Large intestine (tissue), 12 donors: Measurements from ENCODE around the gene TRIM34. TPM values are rescaled to one million over a fixed set of nuclear protein-coding genes. Genes with fewer than 3 reads are reported as not detected.
"Not testable (repeated sequence)": the region's sequence is repeated elsewhere in the genome, so short reads cannot be mapped to it uniquely, and the experiment has no call there.

Experiments used
- DNase-seq, 2 donors: peaks; one replicate each; pipeline versions ENCODE4 v3.0.0 to v3.0.0-alpha.2; 2013
- H3K27ac ChIP-seq: one replicate; pipeline ENCODE4 v1.5.1; 2013; ENCODE audit warnings: low read length
- H3K27me3 ChIP-seq: 2 replicates; pipeline ENCODE4 v1.6.1; 2013; ENCODE audit warnings: low read length; ENCODE audit not compliant: control insufficient read depth, insufficient read depth
- H3K36me3 ChIP-seq: 2 replicates; pipeline ENCODE4 v1.6.1; 2013; ENCODE audit warnings: low read length; ENCODE audit not compliant: control insufficient read depth, insufficient read depth
- H3K4me1 ChIP-seq: one replicate; pipeline ENCODE4 v1.6.1; 2013; ENCODE audit warnings: low read length; ENCODE audit not compliant: control insufficient read depth, insufficient read depth
- H3K4me3 ChIP-seq: one replicate; pipeline ENCODE4 v1.5.1; 2013; ENCODE audit warnings: low read length
- H3K9me3 ChIP-seq: one replicate; pipeline ENCODE4 v1.6.1; 2013; ENCODE audit warnings: mild to moderate bottlenecking, low read depth, low read length, moderate library complexity; ENCODE audit not compliant: control insufficient read depth
- WGBS: methylation state at CpG from one replicate; pipeline ENCODE4 v1.1.5; 2013; ENCODE audit warnings: low lambda C conversion rate; ENCODE audit not compliant: insufficient coverage; 5-methylcytosine and 5-hydroxymethylcytosine counted together
- long read RNA-seq, 11 donors: transcript quantifications; one replicate each; lab custom pipeline, GENCODE V29; 2026
- polyA plus RNA-seq: library from polyadenylated mRNA; unstranded; fragments of 120-200 nt; gene quantifications from one replicate; pipeline ENCODE4 v1.2.1, GENCODE V29; 2013

Gene TRIM34
- 11.6 TPM for polyA plus RNA-seq
- long read RNA-seq, donor 1, partial matches to known transcripts = 0 of 2 reads
- long read RNA-seq, donor 1, other reads (novel, unspliced or antisense) = 0 of 2 reads
- long read RNA-seq, donor 2, partial matches to known transcripts = 0 of 2 reads
- long read RNA-seq, donor 2, other reads (novel, unspliced or antisense) = 0 of 2 reads
- long read RNA-seq, donor 3 = 0 reads
- long read RNA-seq, donor 4 = 0 reads
- long read RNA-seq, donor 5, partial matches to known transcripts = 0 of 1 reads
- long read RNA-seq, donor 5, other reads (novel, unspliced or antisense) = 0 of 1 reads
- long read RNA-seq, donor 6 = 0 reads
- long read RNA-seq, donor 7 = 0 reads
- long read RNA-seq, donor 8 = 0 reads
- long read RNA-seq, donor 9, partial matches to known transcripts = 0 of 1 reads
- long read RNA-seq, donor 9, other reads (novel, unspliced or antisense) = 0 of 1 reads
- long read RNA-seq, donor 10, partial matches to known transcripts = 0 of 1 reads
- long read RNA-seq, donor 10, other reads (novel, unspliced or antisense) = 0 of 1 reads
- long read RNA-seq, donor 11, partial matches to known transcripts = 0 of 2 reads
- long read RNA-seq, donor 11, other reads (novel, unspliced or antisense) = 0 of 2 reads

- Histone ChIP-seq H3K4me1 (peaks cover 15% of the 10 kb centered on the region), H3K36me3 (no peaks in the 10 kb centered on the region), H3K27me3 (no peaks in the 10 kb centered on the region), H3K27ac (peak within 1 kb of the TSS; percentile 53), H3K4me3 (peak within 1 kb of the TSS; percentile 46), H3K9me3 (no peaks in the 10 kb centered on the region)
- no CpG with 5 or more reads among the region's 7 CpGs for WGBS
- peak; percentile 70 to 91 for DNase-seq
Observed at GRCh38 chr11:5624489-5625279, at the start of gene TRIM34. Gene TRIM34 (plus strand): TSS chr11:5625001. CDS start chr11:5632332, 7,331 bp downstream.

GRCh38 chr11:5575152-5575551 lies 49.6 kb upstream of the TRIM34 start:
- no peaks in the 10 kb centered on the region for H3K27me3 ChIP-seq
- 95% methylated on average over 2 of the region's 4 CpGs for WGBS
- H3K9me3 ChIP-seq = no peaks in the 10 kb centered on the region
- no peaks in the 10 kb centered on the region for H3K4me1 ChIP-seq
- H3K4me3 ChIP-seq = no peak overlapping the region
- no peak for DNase-seq
- H3K27ac ChIP-seq = no peak overlapping the region
- no peaks in the 10 kb centered on the region for H3K36me3 ChIP-seq

GRCh38 chr11:5577101-5577500 lies 47.7 kb upstream of the TRIM34 start:
- no peaks in the 10 kb centered on the region for H3K4me1 ChIP-seq
- no peak for DNase-seq
- no peaks in the 10 kb centered on the region for H3K36me3 ChIP-seq
- H3K27me3 ChIP-seq = no peaks in the 10 kb centered on the region
- H3K4me3 ChIP-seq = no peak overlapping the region
- H3K27ac ChIP-seq = no peak overlapping the region
- H3K9me3 ChIP-seq = no peaks in the 10 kb centered on the region

GRCh38 chr11:5580577-5580976 lies 44.2 kb upstream of the TRIM34 start, which contains the start of gene OR52B6:
Gene OR52B6 (plus strand): TSS chr11:5580877. CDS start chr11:5580877, 0 bp downstream.
- no peak for DNase-seq
- Histone ChIP-seq H3K9me3 (no peaks in the 10 kb centered on the region), H3K27me3 (no peaks in the 10 kb centered on the region), H3K4me1 (no peaks in the 10 kb centered on the region), H3K36me3 (no peaks in the 10 kb centered on the region), H3K4me3 (no peak within 1 kb of the TSS), H3K27ac (no peak within 1 kb of the TSS)
- 60% methylated on average over 1 of the region's 8 CpGs for WGBS

- no CpG with 5 or more reads among the region's 4 CpGs for WGBS
- Histone ChIP-seq H3K27me3 (no peaks in the 10 kb centered on the region), H3K9me3 (no peaks in the 10 kb centered on the region), H3K4me3 (no peak overlapping the region), H3K4me1 (no peaks in the 10 kb centered on the region), H3K36me3 (no peaks in the 10 kb centered on the region), H3K27ac (no peak overlapping the region)
- DNase-seq = no peak
Observed at GRCh38 chr11:5581014-5581413, 43.8 kb upstream of the TRIM34 start.

GRCh38 chr11:5584458-5584857 lies 40.3 kb upstream of the TRIM34 start:
- H3K27ac ChIP-seq, DNase-seq, H3K36me3 ChIP-seq, H3K9me3 ChIP-seq, H3K27me3 ChIP-seq, H3K4me3 ChIP-seq, H3K4me1 ChIP-seq: not testable (repeated sequence)
- WGBS = no CpG with 5 or more reads among the region's 5 CpGs

GRCh38 chr11:5589906-5590305 lies 34.9 kb upstream of the TRIM34 start:
- not testable (repeated sequence) for H3K36me3 ChIP-seq, H3K4me1 ChIP-seq, H3K27ac ChIP-seq, H3K9me3 ChIP-seq, H3K27me3 ChIP-seq, DNase-seq, H3K4me3 ChIP-seq
- WGBS = no CpG with 5 or more reads among the region's 31 CpGs

- no peak overlapping the region for H3K4me3 ChIP-seq
- WGBS = no CpG with 5 or more reads among the region's 3 CpGs
- DNase-seq = no peak
- no peaks in the 10 kb centered on the region for H3K4me1 ChIP-seq
- no peaks in the 10 kb centered on the region for H3K9me3 ChIP-seq
- no peaks in the 10 kb centered on the region for H3K27me3 ChIP-seq
- H3K36me3 ChIP-seq = no peaks in the 10 kb centered on the region
- no peak overlapping the region for H3K27ac ChIP-seq
Observed at GRCh38 chr11:5591613-5592012, 33.2 kb upstream of the TRIM34 start.

- WGBS = 100% methylated on average over 1 of the region's 5 CpGs
- Histone ChIP-seq H3K36me3 (no peaks in the 10 kb centered on the region), H3K27me3 (no peaks in the 10 kb centered on the region), H3K27ac (no peak overlapping the region), H3K4me3 (no peak overlapping the region), H3K4me1 (peaks cover 2% of the 10 kb centered on the region), H3K9me3 (no peaks in the 10 kb centered on the region)
- no peak for DNase-seq
Observed at GRCh38 chr11:5592615-5593014, 32.2 kb upstream of the TRIM34 start.

GRCh38 chr11:5593146-5593545 lies 31.7 kb upstream of the TRIM34 start:
- Histone ChIP-seq H3K27ac (no peak overlapping the region), H3K4me3 (no peak overlapping the region), H3K9me3 (no peaks in the 10 kb centered on the region), H3K27me3 (no peaks in the 10 kb centered on the region), H3K36me3 (no peaks in the 10 kb centered on the region), H3K4me1 (peaks cover 4% of the 10 kb centered on the region)
- WGBS = no CpG with 5 or more reads among the region's 1 CpG
- DNase-seq = no peak
